HG02678 (cell line): ENCODE results near the gene KIF25.

ENCODE experiments used
- ATAC-seq: cut with Tn5 transposase; IDR thresholded peaks from one replicate; pipeline ENCODE4 v1.9.1; 2021; ENCODE audit warnings: mild to moderate bottlenecking, moderate library complexity; ENCODE audit not compliant: unreplicated experiment

KIF25 gene

DNA sequence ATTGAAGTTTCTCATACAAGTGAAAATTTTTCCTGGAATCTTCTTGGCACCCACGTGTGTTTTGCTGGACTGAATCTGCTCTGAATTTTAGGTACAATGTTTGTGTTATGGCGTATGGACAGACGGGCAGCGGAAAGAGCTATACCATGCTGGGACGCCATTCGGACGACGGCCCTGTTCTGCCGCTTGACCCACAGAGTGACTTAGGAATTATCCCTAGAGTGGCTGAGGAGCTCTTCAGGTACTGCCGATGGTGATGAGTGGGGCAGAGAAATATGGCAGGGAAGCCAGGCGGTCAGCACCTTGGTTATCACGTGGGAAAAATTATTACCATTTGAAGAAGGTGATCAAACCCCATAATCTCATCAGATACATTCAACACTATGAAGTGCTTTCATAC lies 36.3 kb downstream of the KIF25 start:
- ATAC-seq = no peak

- no peak for ATAC-seq
Measured at GRCh38 chr6:168034537-168034936, 37.1 kb downstream of the KIF25 start.

DNA sequence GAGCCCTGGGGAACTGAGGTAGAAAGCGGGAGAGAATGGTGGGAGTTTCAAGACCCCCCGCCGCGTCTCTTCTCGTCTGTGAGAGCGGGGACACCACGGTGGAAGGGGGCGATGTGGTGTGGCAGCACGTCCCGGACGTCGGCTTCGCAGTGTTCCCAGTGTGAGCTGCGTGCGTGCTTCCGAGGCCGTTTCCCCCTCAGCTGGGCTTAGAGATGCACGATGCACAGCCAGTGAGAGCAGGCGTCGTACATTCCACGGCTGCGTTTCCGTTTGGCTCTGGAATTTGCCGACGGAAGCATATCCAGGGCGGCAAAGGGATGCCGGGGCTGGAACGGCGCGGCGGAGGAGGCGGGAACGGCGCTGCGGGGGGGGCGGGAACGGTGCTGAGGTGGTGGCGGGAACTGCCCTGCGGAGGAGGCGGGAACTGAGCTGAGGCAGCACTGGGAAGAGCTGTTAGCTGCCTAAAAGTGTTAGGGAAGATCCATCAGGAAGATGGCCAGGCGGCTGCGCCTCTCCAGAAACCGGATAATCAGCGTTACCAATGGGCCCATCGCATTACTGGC lies 37.7 kb downstream of the KIF25 start:
- no peak for ATAC-seq

DNA sequence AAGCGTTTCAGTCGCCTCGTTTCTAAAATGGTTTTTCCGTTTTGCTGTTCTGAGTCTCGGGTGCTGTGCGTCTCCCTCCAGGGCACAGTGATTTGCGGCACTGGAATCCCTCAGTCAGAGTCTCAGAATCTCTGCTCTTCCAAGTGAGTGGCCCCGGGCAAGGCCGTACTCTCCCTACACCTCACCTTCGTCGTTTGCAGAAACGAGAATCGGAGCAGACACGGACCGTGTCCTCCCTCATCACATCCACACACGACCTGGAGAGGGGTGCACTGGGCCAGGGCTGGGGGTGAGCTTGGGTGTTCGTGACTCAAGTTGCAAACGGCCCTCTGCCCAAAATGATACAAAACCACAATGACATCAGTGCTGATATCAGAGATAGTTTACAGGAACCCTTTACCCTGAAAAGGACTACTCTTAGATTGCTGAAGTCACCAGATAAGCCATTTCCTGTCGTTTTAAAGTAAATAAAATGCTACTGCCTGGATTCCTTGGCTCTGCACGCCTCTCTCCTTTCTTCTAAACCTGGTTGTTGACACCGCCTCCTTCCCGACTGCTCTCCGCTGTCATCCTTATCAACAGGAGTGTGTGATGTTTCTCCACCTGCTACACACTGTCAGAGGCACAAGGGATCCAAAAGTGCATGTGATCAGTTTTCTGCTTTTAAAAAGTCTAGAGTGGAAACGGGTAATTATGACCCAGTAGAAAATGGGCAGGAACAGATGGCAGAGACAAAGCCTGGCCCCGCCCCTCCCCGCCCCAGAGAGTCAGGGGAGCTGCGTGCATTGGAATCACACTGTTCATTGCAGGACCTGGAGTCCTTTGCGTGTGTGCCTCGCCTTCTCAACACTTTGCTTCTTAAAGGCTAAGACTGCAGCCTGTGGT lies 38.4 kb downstream of the KIF25 start:
- ATAC-seq = no peak

DNA sequence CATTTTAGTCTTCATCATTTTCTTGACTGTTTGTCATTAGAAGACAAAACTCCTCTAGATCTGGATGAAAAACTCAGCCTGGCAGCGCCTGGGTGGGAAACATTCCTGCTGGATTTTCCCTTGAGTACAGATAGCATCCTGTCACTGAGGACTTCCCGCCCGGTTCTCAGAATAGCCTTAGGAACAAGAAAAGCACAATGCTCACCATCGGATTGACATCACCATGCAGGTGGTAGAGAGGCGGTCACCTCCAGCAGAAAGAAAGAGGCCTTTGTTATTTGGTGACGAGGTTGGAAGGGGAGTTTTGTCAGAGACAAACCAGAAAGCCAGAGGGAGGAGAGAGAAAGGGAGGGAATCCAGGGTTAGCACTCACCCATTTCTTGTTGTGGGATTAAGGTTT lies 39.8 kb downstream of the KIF25 start:
- no peak for ATAC-seq

- no peak for ATAC-seq
Measured at GRCh38 chr6:168037856-168038255, 40.4 kb downstream of the KIF25 start.

- no peak for ATAC-seq
Measured at GRCh38 chr6:168038576-168039140, 41.2 kb downstream of the KIF25 start.

DNA sequence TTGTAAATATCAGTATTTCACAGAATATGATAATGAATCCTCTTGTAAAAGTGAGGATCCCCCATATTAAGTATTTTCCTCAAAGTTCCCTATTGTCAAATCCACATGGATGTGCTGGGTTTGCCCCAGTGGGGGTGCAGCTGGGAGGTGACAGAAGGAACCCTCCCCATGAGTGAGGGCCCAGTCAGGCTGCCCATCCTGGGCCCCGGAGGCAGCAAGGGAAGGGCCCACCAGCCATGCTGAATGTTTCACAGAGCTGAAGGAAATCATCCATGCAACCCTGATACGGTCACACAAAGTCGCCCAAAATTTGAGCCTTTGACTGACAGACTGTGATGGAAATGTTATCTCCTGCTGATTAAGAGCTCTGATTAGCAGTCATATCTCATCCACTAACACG lies 41.8 kb downstream of the KIF25 start:
- no peak for ATAC-seq

GRCh38 chr6:168039849-168040248 lies 42.4 kb downstream of the KIF25 start:
- ATAC-seq = no peak

DNA sequence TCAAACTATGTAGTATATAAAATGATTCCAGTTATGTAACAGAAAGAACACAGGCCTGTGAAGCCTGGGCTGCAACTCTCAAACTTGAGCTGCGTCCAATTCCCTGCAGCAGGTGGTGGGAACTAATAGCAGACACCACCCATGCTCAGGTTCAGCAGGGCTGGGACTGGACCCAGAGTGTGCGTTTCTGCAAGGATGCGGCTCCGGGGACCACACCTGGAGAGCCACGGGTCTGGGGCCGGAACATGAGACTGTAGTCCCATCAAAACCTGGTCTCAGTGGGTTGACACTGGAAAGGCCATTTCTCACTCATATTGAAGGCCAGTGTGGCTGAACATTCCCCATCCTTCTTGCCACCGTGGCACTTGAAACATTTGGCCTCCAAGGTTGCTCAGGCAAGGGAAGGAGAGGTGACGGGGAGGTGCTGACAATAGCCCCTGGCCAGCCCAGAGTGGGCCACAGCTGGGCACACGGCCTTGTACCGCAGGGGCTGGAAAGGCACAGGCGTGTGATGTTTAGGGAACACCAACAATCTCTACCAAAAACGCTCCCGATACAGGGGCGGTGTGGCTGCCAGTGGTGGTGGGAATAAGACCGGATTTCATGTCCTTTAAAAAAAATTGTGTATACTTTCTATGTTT lies 43.5 kb downstream of the KIF25 start:
- no peak for ATAC-seq

DNA sequence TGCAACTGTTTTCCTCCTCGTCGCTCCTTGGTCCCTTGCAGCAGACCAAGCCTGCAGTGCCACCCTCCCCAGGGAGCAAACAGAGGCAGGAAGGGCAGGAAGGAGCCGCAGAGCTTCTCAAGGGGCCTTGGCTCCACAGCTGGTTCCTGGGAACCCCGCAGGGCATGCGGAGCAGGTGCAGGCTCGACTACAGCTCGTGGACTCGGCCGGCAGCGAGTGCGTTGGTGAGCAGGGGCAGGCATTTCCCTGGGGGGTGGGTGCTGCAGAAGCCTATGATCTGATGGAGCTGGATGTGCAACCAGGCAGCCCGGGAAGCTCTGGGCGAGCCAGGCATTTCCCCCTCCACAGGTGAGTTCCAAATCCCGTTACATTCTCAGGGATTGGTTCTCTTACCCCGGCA lies 44.5 kb downstream of the KIF25 start:
- ATAC-seq = no peak

GRCh38 chr6:168042426-168043192 lies 45.1 kb downstream of the KIF25 start:
- ATAC-seq = no peak

DNA sequence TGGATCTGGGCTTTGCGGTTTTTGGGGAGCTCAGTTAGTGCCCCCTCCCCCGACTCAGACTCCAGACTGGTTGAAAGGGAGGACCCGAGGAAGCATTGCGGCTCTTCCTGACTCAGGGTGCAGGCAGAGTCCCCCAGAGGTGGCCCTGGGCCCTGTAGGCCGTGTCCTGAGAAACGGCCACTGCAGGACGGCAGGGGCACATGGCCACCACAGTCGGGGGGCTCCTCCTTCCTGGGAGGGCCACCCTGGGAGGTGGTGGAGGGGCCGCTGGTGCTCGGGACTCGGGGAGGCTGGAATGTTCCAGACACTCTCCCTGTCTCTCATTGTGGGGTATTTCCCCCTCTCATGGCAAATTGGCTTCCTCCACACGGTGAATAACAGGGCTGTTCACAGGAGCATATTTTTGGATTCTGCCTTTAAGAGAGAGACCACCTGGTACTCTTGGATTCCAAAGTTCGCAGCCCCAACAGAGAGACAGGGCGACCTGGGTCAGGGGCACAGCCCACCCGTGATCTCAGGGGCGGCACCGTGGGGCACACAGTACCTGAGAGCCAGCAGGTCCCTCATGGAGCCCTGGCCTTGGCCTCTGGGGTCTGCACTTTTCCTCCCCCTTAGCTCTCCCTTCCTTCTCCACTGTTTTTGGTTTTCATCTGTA lies 45.8 kb downstream of the KIF25 start:
- no peak for ATAC-seq

GRCh38 chr6:168043848-168044415 lies 46.5 kb downstream of the KIF25 start:
- no peak for ATAC-seq

GRCh38 chr6:168044521-168045130 lies 47.2 kb downstream of the KIF25 start:
- no peak for ATAC-seq

GRCh38 chr6:168045141-168045691 lies 47.7 kb downstream of the KIF25 start:
- ATAC-seq = no peak

DNA sequence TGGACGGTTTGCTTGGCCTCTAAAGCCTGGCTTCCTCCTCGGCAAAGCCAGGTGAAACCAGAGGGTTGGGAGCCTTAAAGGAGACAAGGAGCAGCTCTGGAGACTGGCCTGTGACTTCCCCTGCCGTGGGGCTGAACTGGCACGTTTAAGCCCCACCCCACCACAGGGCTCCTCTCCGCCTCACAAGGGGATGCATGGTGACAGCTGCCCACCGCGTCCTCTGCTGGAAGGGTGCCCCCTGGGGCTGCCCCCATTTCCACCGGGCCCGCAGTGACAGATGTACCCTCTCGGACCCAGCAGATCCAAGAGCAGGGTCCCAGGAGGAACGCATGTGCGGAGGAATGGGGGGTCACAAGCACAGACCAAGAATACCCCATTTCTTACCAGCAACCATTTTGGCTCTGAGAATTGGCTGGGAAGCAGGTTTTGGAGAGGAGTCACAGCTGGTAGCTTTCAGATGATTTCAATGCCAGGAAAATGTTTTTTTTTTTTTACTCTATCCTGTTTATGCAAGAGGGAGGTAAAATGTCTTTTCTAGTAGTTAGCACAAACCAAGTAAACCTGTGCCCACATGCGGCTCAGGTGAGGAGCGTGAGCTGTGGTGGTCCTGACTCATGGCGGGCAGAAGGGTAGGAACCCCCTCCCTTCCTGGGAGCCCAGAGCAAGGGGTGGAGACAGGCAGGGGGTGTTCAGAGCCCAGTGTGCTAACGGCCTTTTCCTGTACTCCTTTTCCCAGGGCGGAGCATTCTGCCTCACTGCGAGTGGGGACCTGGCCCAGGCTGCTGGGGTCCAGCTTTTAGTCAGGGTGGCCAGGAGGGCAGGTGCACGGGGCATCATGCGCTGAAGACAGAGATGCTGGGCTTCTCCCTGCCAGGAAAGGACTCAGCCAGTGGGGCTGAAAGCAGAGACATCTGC lies 48.5 kb downstream of the KIF25 start:
- ATAC-seq = no peak

- no peak for ATAC-seq
Measured at GRCh38 chr6:168046696-168047095, 49.2 kb downstream of the KIF25 start.
